MCF 10A (cell line): ENCODE measurements around the gene ASAP3. TPM values are rescaled to one million over a fixed set of nuclear protein-coding genes. Genes with fewer than 3 reads are reported as not detected.

Experiments
- BruUV-seq: library from RNA; stranded (reverse); fragments of 400-500 nt; replicated peaks from 2 replicates; lab custom pipeline; 2021; lab: Mats Ljungman, UMichigan
- CTCF ChIA-PET: fragments of 300-600 bp; sonication (Branson Sonifier 250); formaldehyde crosslinking; extraction: SDS; loops from one replicate; lab custom pipeline; 2021; ENCODE audit warnings: antibody characterized with exemption, inconsistent platforms; lab: Yijun Ruan, JAX
- POLR2A ChIA-PET: fragments of 300-600, 350-650 bp; sonication (Branson Sonifier 250); formaldehyde crosslinking; extraction: SDS; loops from one replicate; lab custom pipeline; 2020; ENCODE audit warnings: antibody characterized with exemption, inconsistent platforms; lab: Yijun Ruan, JAX
- DNase-seq: peaks from one replicate; pipeline ENCODE4 v3.0.0-alpha.2; 2018; ENCODE audit not compliant: unreplicated experiment
- H3K27ac Mint-ChIP-seq: one replicate; pipeline ENCODE4 v1.8.0; 2022; ENCODE audit warnings: mild to moderate bottlenecking, low read depth, mixed read lengths; ENCODE audit not compliant: unreplicated experiment
- H3K27me3 Mint-ChIP-seq: one replicate; pipeline ENCODE4 v1.8.0; 2022; ENCODE audit warnings: mixed read lengths; ENCODE audit not compliant: insufficient read depth, unreplicated experiment
- H3K36me3 Mint-ChIP-seq: one replicate; pipeline ENCODE4 v1.8.0; 2022; ENCODE audit warnings: mild to moderate bottlenecking, moderate library complexity, mixed read lengths; ENCODE audit not compliant: insufficient read depth, unreplicated experiment
- H3K4me1 Mint-ChIP-seq: one replicate; pipeline ENCODE4 v1.8.0; 2022; ENCODE audit warnings: mixed read lengths; ENCODE audit not compliant: insufficient read depth, unreplicated experiment
- H3K4me3 Mint-ChIP-seq: one replicate; pipeline ENCODE4 v1.8.0; 2022; ENCODE audit warnings: mild to moderate bottlenecking, moderate library complexity, mixed read lengths; ENCODE audit not compliant: unreplicated experiment
- H3K9me3 Mint-ChIP-seq: one replicate; pipeline ENCODE4 v1.8.0; 2022; ENCODE audit warnings: mixed read lengths; ENCODE audit not compliant: unreplicated experiment
- intact Hi-C: fragments of 100-400 bp; cut with micrococcal nuclease; formaldehyde crosslinking; loops from 2 replicates; pipeline ENCODE4 v1.14.1; 2022
- total RNA-seq: library from RNA; stranded (reverse); gene quantifications from 2 replicates; pipeline ENCODE4 v1.2.3, GENCODE V29; 2022
- TF ChIP-seq, protein P1 (sequence below): fragments of 200-600 bp; IDR thresholded peaks from one replicate; pipeline ENCODE4 v1.8.0; 2022; ENCODE audit warnings: antibody characterized with exemption, mild to moderate bottlenecking; ENCODE audit not compliant: unreplicated experiment

ASAP3 gene
- total RNA-seq, 1 experiment from 2014 or later = 11.1 TPM

DNA sequence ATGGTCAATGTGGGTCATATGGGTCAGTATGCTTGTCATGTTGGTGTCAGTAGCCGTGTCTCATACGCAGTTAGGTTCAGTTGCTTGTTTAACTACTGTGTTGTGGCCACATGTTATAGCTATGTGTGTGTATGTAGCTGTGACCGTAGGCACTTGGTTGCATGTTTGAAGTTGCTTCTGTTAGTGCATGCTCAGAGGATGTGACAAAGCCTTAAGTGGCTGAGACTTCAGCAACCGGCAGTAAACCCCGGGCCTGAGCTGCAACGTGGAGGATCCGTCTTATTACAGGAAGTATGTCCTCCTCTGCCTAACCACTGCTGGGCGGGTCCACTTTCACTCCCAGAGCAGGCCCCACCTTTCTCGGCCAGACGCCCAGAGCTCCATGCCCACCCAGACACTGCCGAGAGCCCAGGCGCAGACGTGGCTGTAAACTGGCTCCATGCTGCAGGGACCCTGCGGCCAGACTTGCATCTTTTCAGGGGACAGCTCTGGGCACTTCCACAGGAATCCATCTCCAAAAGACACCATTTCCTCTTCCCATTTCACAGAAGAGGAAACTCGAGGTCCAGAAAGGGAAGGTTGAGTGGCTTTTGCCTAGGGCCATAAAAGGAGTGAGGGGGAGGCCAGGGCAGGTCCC is 61.6 kb downstream of the ASAP3 start:
- CTCF ChIA-PET = interaction anchor here (0.5 to 0.7 kb wide), 2 partner anchors 32 to 648 kb away, joined by 3 read pairs; no protein-coding TSS in a partner anchor
- intact Hi-C loops = no loop called here
- Mint-ChIP-seq H3K36me3 (peaks cover 29% of the 10 kb centered on the region), H3K9me3 (no peaks in the 10 kb centered on the region), H3K27ac (no peak overlapping the region), H3K4me1 (peaks cover 8% of the 10 kb centered on the region), H3K27me3 (no peaks in the 10 kb centered on the region), H3K4me3 (no peak overlapping the region)
- POLR2A ChIA-PET = interaction anchor here (0.7 to 1.2 kb wide), 4 partner anchors 11 to 959 kb away, joined by 3 to 4 read pairs (median 3); partner anchors contain the start of gene HNRNPR
- no TSS peak for BruUV-seq
- no peak for DNase-seq
- TF ChIP-seq, protein P1, sequence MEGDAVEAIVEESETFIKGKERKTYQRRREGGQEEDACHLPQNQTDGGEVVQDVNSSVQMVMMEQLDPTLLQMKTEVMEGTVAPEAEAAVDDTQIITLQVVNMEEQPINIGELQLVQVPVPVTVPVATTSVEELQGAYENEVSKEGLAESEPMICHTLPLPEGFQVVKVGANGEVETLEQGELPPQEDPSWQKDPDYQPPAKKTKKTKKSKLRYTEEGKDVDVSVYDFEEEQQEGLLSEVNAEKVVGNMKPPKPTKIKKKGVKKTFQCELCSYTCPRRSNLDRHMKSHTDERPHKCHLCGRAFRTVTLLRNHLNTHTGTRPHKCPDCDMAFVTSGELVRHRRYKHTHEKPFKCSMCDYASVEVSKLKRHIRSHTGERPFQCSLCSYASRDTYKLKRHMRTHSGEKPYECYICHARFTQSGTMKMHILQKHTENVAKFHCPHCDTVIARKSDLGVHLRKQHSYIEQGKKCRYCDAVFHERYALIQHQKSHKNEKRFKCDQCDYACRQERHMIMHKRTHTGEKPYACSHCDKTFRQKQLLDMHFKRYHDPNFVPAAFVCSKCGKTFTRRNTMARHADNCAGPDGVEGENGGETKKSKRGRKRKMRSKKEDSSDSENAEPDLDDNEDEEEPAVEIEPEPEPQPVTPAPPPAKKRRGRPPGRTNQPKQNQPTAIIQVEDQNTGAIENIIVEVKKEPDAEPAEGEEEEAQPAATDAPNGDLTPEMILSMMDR = no peak

GRCh38 chr1:23421753-23422240 is 62.2 kb downstream of the ASAP3 start:
- peak; percentile 21 for DNase-seq
- Mint-ChIP-seq H3K9me3 (no peaks in the 10 kb centered on the region), H3K4me1 (peaks cover 8% of the 10 kb centered on the region), H3K36me3 (peaks cover 25% of the 10 kb centered on the region), H3K4me3 (no peak overlapping the region), H3K27me3 (no peaks in the 10 kb centered on the region), H3K27ac (no peak overlapping the region)
- CTCF ChIA-PET = interaction anchor here (0.6 to 0.7 kb wide), 3 partner anchors 32 to 253 kb away, joined by 3 to 6 read pairs (median 4); no protein-coding TSS in a partner anchor
- intact Hi-C loops = no loop called here
- TF ChIP-seq, protein P1 = no peak
- POLR2A ChIA-PET = interaction anchor here (0.7 to 1.0 kb wide), 2 partner anchors 12 to 959 kb away, joined by 3 read pairs; no protein-coding TSS in a partner anchor
- BruUV-seq = no TSS peak

GRCh38 chr1:23421343-23421742 is 62.6 kb downstream of the ASAP3 start:
- no peak overlapping the region for H3K4me3 Mint-ChIP-seq
- DNase-seq = no peak
- peaks cover 23% of the 10 kb centered on the region for H3K36me3 Mint-ChIP-seq
- peaks cover 8% of the 10 kb centered on the region for H3K4me1 Mint-ChIP-seq
- TF ChIP-seq, protein P1 = no peak
- intact Hi-C loops = no loop called here
- POLR2A ChIA-PET = interaction anchor here (0.7 to 1.2 kb wide), 2 partner anchors 13 to 958 kb away, joined by 3 read pairs; no protein-coding TSS in a partner anchor
- H3K9me3 Mint-ChIP-seq = no peaks in the 10 kb centered on the region
- CTCF ChIA-PET = interaction anchor here (0.6 to 0.7 kb wide), 3 partner anchors 31 to 252 kb away, joined by 3 to 6 read pairs (median 4); no protein-coding TSS in a partner anchor
- no peak overlapping the region for H3K27ac Mint-ChIP-seq
- no peaks in the 10 kb centered on the region for H3K27me3 Mint-ChIP-seq
- no TSS peak for BruUV-seq

DNA sequence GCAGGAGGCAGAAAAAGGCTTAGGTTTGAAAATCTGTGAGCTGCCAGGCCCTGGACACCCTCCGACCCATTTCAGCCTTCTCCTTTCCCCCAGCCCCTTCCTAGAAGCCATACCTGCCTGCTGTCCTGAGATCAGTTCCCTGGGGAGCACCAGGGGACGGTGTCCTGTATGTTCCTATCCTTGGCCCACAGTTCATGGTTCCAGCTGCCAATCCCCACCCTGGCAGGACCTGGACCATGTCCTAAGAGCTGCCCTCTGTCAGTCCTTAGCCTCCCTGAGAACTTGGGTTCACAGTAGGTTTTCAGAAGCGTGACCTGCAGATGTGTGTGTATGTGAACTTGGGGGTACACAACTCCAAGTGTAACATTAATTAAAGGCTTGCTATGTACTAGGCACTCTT is 63.2 kb downstream of the ASAP3 start:
- peaks cover 20% of the 10 kb centered on the region for H3K36me3 Mint-ChIP-seq
- intact Hi-C loops = no loop called here
- no peak for DNase-seq
- H3K4me1 Mint-ChIP-seq = peaks cover 8% of the 10 kb centered on the region
- BruUV-seq = no TSS peak
- no peak overlapping the region for H3K4me3 Mint-ChIP-seq
- no peaks in the 10 kb centered on the region for H3K27me3 Mint-ChIP-seq
- CTCF ChIA-PET = interaction anchor here (0.7 to 1.1 kb wide), 2 partner anchors 13 to 37 kb away, joined by 3 to 5 read pairs; no protein-coding TSS in a partner anchor
- TF ChIP-seq, protein P1 = no peak
- POLR2A ChIA-PET = interaction anchor here (1.1 to 1.2 kb wide), 2 partner anchors 9 to 13 kb away, joined by 3 read pairs; no protein-coding TSS in a partner anchor
- no peak overlapping the region for H3K27ac Mint-ChIP-seq
- no peaks in the 10 kb centered on the region for H3K9me3 Mint-ChIP-seq
